ENCODE results near the gene FOXD3. TPM values are rescaled to one million over a fixed set of nuclear protein-coding genes. Genes with fewer than 3 reads are reported as not detected.
A peak's percentile ranks its signal among the peaks of the same experiment; 100 is the strongest.

Gene FOXD3
- 1 to 10 TPM in 1 of 2 donors, under 1 TPM in 1; 0.82 to 2.9 TPM for total RNA-seq

DNA sequence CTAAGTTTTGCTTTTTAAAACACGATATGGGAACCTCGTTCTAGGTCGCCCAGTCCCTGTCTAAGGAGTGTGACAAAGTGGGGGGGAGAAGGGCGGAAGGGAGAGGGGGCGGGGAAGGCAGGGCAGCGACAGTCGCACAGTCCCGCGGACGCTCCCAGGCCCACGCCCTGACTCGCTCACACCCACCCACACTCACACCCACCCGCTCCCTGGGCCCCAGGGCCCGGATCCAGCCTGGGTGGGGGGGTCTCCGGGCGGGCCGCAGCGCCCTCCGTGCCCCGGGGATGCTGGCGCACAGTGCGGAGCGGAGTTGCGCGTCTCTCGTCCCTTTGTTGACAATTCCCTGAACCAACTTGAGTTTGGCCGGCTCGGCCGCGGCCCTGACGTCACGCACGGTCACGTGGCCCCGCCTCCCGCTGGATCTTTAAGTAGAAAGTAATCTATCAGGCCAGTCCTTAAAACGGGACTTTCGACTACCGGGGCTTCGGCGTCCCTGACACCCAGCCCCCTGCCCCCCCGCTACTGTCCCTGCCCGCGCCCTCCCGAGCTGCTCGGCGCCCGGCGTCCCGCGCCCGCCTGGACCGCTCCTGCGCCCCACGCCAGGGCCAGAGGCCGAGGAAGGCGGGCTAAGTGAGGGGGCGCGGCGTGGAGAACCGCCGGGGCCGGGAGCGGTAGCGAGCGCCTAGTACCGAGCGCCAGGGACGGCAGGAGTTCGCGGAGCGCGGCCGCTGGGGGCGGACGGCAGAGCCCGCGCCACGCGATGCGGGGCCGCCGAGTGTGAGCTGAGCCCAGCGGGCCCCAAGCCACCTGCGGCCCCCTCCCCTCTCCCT is at the start of gene FOXD3:
TSS of gene FOXD3 (plus strand) at position 454 of the 830 bp plus-strand sequence. CDS start 492 bp downstream, outside the sequence.
- H3K4me3 ChIP-seq: peak within 1 kb of the TSS; percentile 27 to 32
- H3K27ac ChIP-seq: no peak within 1 kb of the TSS
- peaks cover 78% of the 10 kb centered on the region for H3K27me3 ChIP-seq (replicated peaks; ENCODE audit: insufficient read depth)
- H3K36me3 ChIP-seq: no peaks in the 10 kb centered on the region
- WGBS: 1% methylated on average over 58 of the region's 85 CpGs
- peaks cover 9% of the 10 kb centered on the region for H3K4me1 ChIP-seq (replicated peaks)
- peak; percentile 53 for DNase-seq (ENCODE audit: low spot score)
- no peaks in the 10 kb centered on the region for H3K9me3 ChIP-seq
- intact Hi-C loops (cut with DNase I): no loop called here
- TF ChIP-seq POLR2A (IDR thresholded peaks at IDR 0.05): no peak
- TF ChIP-seq, protein P1, sequence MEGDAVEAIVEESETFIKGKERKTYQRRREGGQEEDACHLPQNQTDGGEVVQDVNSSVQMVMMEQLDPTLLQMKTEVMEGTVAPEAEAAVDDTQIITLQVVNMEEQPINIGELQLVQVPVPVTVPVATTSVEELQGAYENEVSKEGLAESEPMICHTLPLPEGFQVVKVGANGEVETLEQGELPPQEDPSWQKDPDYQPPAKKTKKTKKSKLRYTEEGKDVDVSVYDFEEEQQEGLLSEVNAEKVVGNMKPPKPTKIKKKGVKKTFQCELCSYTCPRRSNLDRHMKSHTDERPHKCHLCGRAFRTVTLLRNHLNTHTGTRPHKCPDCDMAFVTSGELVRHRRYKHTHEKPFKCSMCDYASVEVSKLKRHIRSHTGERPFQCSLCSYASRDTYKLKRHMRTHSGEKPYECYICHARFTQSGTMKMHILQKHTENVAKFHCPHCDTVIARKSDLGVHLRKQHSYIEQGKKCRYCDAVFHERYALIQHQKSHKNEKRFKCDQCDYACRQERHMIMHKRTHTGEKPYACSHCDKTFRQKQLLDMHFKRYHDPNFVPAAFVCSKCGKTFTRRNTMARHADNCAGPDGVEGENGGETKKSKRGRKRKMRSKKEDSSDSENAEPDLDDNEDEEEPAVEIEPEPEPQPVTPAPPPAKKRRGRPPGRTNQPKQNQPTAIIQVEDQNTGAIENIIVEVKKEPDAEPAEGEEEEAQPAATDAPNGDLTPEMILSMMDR (IDR thresholded peaks at IDR 0.05): no peak
- TF ChIP-seq POLR2AphosphoS5 (IDR thresholded peaks at IDR 0.05): peak; percentile 71

DNA sequence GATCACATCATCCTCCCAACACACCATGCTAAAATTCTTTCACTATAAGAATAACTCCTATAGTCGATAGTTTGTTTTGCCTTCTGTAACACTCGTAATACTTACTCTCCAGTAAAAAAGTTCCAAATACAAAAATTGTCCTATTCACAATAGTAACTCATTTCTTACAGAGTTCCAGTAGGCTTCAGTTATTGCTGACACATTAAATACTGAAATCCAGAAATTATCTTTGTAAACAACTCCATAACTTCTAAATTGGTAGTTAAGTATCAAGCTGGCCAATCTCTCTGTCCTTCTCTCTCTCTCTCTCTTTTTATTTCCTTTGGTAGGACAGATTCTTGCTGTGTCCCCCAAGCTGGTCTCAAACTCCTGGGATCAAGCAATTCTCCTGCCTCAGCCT is 49.6 kb upstream of the FOXD3 start:
- Histone ChIP-seq H3K4me3 (no peak overlapping the region), H3K36me3 (no peaks in the 10 kb centered on the region), H3K9me3 (no peaks in the 10 kb centered on the region), H3K27me3 (replicated peaks; ENCODE audit: insufficient read depth) (no peaks in the 10 kb centered on the region), H3K27ac (no peak overlapping the region), H3K4me1 (replicated peaks) (no peaks in the 10 kb centered on the region)
- intact Hi-C loops (cut with DNase I): no loop called here
- 91% methylated on average over 2 of the region's 2 CpGs for WGBS
- TF ChIP-seq POLR2AphosphoS5 (IDR thresholded peaks at IDR 0.05) (no peak), POLR2A (IDR thresholded peaks at IDR 0.05) (no peak)
- TF ChIP-seq, protein P1 (IDR thresholded peaks at IDR 0.05): no peak
- DNase-seq (ENCODE audit: low spot score): no peak

DNA sequence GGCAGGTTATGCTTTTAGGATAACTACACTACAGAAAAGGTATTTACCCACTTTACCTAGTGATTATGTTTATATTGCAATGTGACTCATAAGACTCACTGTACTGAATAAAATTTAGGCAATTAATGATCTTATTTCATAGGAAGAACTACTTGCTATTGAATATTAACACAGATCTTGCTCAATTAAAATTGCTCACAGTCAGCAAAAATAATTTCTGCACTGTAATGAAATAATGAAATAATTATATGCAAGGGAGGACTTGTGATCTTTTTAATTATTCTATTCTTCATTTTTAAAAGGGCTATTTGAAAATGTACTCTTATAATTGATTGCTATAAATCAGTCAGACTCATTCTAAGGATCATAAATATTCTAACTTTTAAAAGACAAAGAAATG is 48.0 kb upstream of the FOXD3 start:
- Histone ChIP-seq H3K4me1 (replicated peaks) (no peaks in the 10 kb centered on the region), H3K4me3 (no peak overlapping the region), H3K9me3 (no peaks in the 10 kb centered on the region), H3K27me3 (replicated peaks; ENCODE audit: insufficient read depth) (no peaks in the 10 kb centered on the region), H3K36me3 (no peaks in the 10 kb centered on the region), H3K27ac (no peak overlapping the region)
- no peak for DNase-seq (ENCODE audit: low spot score)
- TF ChIP-seq, protein P1 (IDR thresholded peaks at IDR 0.05): no peak
- TF ChIP-seq POLR2A (IDR thresholded peaks at IDR 0.05): no peak
- no peak for TF ChIP-seq POLR2AphosphoS5 (IDR thresholded peaks at IDR 0.05)
- intact Hi-C loops (cut with DNase I): no loop called here

DNA sequence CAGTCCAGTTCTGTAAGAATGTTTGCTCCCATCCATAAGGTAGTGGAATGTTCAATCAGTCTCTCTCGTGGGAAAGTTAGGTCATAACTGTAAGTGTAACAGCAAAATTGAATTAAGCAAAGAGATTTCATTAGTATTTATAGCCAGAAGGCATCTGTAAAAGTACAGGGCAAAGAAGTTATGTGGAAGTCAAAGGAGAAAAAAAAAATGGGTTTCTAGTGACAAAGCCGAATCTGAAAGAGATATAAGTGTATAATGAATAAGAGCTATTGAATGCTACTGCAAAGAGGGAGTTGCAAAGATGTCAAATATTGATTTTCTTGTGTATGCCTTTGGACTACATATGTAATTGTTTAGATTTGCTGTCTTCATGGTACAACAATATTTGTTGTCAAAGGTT is 47.4 kb upstream of the FOXD3 start:
- 44% methylated on average over 2 of the region's 2 CpGs for WGBS
- Histone ChIP-seq H3K27me3 (replicated peaks; ENCODE audit: insufficient read depth) (no peaks in the 10 kb centered on the region), H3K27ac (no peak overlapping the region), H3K4me3 (no peak overlapping the region), H3K36me3 (no peaks in the 10 kb centered on the region), H3K4me1 (replicated peaks) (no peaks in the 10 kb centered on the region), H3K9me3 (no peaks in the 10 kb centered on the region)
- DNase-seq (ENCODE audit: low spot score): no peak
- TF ChIP-seq POLR2A (IDR thresholded peaks at IDR 0.05): no peak
- TF ChIP-seq, protein P1 (IDR thresholded peaks at IDR 0.05): no peak
- TF ChIP-seq POLR2AphosphoS5 (IDR thresholded peaks at IDR 0.05): no peak
- intact Hi-C loops (cut with DNase I): no loop called here

DNA sequence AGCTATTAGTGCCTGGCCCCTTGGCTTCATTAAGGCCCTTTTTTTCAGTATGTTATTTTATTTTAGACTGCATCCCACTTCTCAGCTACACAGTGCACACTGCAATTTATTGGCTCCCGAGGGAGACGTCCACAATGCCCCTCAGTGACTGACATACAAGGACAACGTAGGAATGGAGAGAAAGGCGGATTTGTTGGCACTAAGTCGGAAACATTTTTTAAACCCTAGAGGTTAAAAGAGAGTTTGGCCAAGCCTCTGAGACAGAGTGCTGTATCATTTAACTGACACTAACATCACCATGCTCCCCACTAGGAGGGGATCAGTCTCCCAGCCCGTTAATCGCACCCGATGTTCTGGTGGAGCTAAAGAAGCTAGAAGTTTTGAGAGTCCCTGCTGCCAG is 45.7 kb upstream of the FOXD3 start:
- 39% methylated on average over 8 of the region's 8 CpGs for WGBS
- DNase-seq (ENCODE audit: low spot score): no peak
- no peaks in the 10 kb centered on the region for H3K4me1 ChIP-seq (replicated peaks)
- no peak overlapping the region for H3K27ac ChIP-seq
- no peak overlapping the region for H3K4me3 ChIP-seq
- TF ChIP-seq POLR2A (IDR thresholded peaks at IDR 0.05) (no peak), POLR2AphosphoS5 (IDR thresholded peaks at IDR 0.05) (no peak)
- TF ChIP-seq, protein P1 (IDR thresholded peaks at IDR 0.05): no peak
- no peaks in the 10 kb centered on the region for H3K36me3 ChIP-seq
- H3K9me3 ChIP-seq: no peaks in the 10 kb centered on the region
- intact Hi-C loops (cut with DNase I): no loop called here
- no peaks in the 10 kb centered on the region for H3K27me3 ChIP-seq (replicated peaks; ENCODE audit: insufficient read depth)

All from prostate gland (tissue), 2 donors.